ENCODE measurements around the gene GNA12.

GNA12 gene

GRCh38 chr7:2818653-2819052 is 25.5 kb downstream of the GNA12 start:
- TF ChIP-seq CTCF (IDR thresholded peaks at IDR 0.05; ENCODE audit: insufficient read depth, missing control alignments) = no peak
- no peak for FAIRE-seq
- DNase-seq (ENCODE audit: insufficient read length, low spot score) = no peak

GRCh38 chr7:2818121-2818520 is 26.0 kb downstream of the GNA12 start:
- DNase-seq (ENCODE audit: insufficient read length, low spot score) (no peak), FAIRE-seq (no peak)
- no peak for TF ChIP-seq CTCF (IDR thresholded peaks at IDR 0.05; ENCODE audit: insufficient read depth, missing control alignments)

GRCh38 chr7:2817456-2817855 is 26.7 kb downstream of the GNA12 start:
- TF ChIP-seq CTCF (IDR thresholded peaks at IDR 0.05; ENCODE audit: insufficient read depth, missing control alignments) = no peak
- FAIRE-seq = no peak
- DNase-seq (ENCODE audit: insufficient read length, low spot score) = no peak

GRCh38 chr7:2815875-2816245 is 28.2 kb downstream of the GNA12 start:
- no peak for FAIRE-seq
- no peak for DNase-seq (ENCODE audit: insufficient read length, low spot score)
- TF ChIP-seq CTCF (IDR thresholded peaks at IDR 0.05; ENCODE audit: insufficient read depth, missing control alignments) = no peak

GRCh38 chr7:2814946-2815874 is 28.9 kb downstream of the GNA12 start:
- TF ChIP-seq CTCF (IDR thresholded peaks at IDR 0.05; ENCODE audit: insufficient read depth, missing control alignments) = no peak
- no peak for FAIRE-seq

GRCh38 chr7:2814186-2814945 is 29.7 kb downstream of the GNA12 start:
- TF ChIP-seq CTCF (IDR thresholded peaks at IDR 0.05; ENCODE audit: insufficient read depth, missing control alignments) = no peak
- DNase-seq (ENCODE audit: insufficient read length, low spot score) (no peak), FAIRE-seq (no peak)

More at GRCh38 chr7:2814946-2815874, 28.9 kb downstream of the GNA12 start:
- DNase-seq (ENCODE audit: insufficient read length, low spot score) = no peak

Measured in D721Med (cell line).